HepG2 (cell line): ENCODE measurements around the gene TUT4. TPM values are rescaled to one million over a fixed set of nuclear protein-coding genes. Genes with fewer than 3 reads are reported as not detected.

Source experiments
- ATAC-seq: fragments of 200-7000 bp; cut with Tn5 transposase; 3 replicates; pipeline ENCODE4 v1.9.1; 2020; ENCODE audit warnings: mild to moderate bottlenecking, moderate library complexity
- BruUV-seq: library from RNA; stranded (reverse); fragments of 400-500 nt; replicated peaks from 2 replicates; lab custom pipeline; 2021; lab: Mats Ljungman, UMichigan
- CTCF ChIA-PET: fragments of 300-600 bp; formaldehyde crosslinking; extraction: SDS; loops from one replicate; lab custom pipeline; 2021; ENCODE audit warnings: low total read pairs, inconsistent platforms, low intra/inter-chr PET ratio; lab: Yijun Ruan, JAX
- POLR2A ChIA-PET: fragments of 350-600 bp; sonication (Branson Sonifier 250); formaldehyde crosslinking; loops from one replicate; lab custom pipeline; 2020; ENCODE audit warnings: antibody characterized with exemption, inconsistent platforms; lab: Yijun Ruan, JAX
- DNase-seq: peaks from one replicate; pipeline ENCODE4 v3.0.0-alpha.2; 2015; ENCODE audit warnings: low spot score
- FAIRE-seq: peaks from 3 replicates; lab custom pipeline; 2011; peaks lifted over from hg19 to GRCh38; lab: Jason Lieb, UNC
- H2AFZ ChIP-seq: one replicate; pipeline ENCODE4 v1.6.1; 2011; ENCODE audit warnings: low read length, inconsistent platforms
- H3K27ac ChIP-seq: fragments of 300-600 bp; 3 replicates; pipeline ENCODE4 v1.8.0; 2011; ENCODE audit warnings: mixed run types, mild to moderate bottlenecking, mixed read lengths, low read length, inconsistent platforms; ENCODE audit not compliant: insufficient read depth; ENCODE audit errors: extremely low read length
- H3K27me3 ChIP-seq, 2 experiments: fragments of 200-600 bp in 1 of 2; 2 replicates in 1 of 2; 3 replicates in 1 of 2; pipeline versions ENCODE4 v1.6.0 to v1.8.0; 2011; ENCODE audit warnings: low read length in 2 of 2, mild to moderate bottlenecking in 2 of 2, moderate library complexity in 2 of 2, inconsistent platforms in 1 of 2; ENCODE audit not compliant: insufficient read depth in 2 of 2, control insufficient read depth in 1 of 2
- H3K36me3 ChIP-seq, 2 experiments: fragments of 200-600 bp in 1 of 2; replicated peaks in 1 of 2; 2 replicates in 1 of 2; 3 replicates in 1 of 2; pipeline versions ENCODE4 v1.5.1 to v1.8.0; 2011; ENCODE audit warnings: low read length in 2 of 2, inconsistent platforms in 1 of 2; ENCODE audit not compliant: insufficient read depth in 2 of 2, control insufficient read depth in 1 of 2
- H3K4me1 ChIP-seq: 2 replicates; pipeline ENCODE4 v1.5.1; 2012; ENCODE audit warnings: low read length, inconsistent platforms; ENCODE audit not compliant: insufficient read depth
- H3K4me2 ChIP-seq: 2 replicates; pipeline ENCODE4 v1.6.0; 2011; ENCODE audit warnings: low read depth, low read length, inconsistent platforms
- H3K4me3 ChIP-seq, 3 experiments: fragments of 200-600 bp in 1 of 3; sonication (generic), shearing (Covaris generic) in 1 of 3; replicated peaks in 1 of 3; 2 replicates each; pipeline ENCODE4 v1.5.1; 2011 to 2016; ENCODE audit warnings: low read length in 3 of 3, inconsistent platforms in 2 of 3, low read depth in 2 of 3, mild to moderate bottlenecking in 2 of 3, control low read depth in 1 of 3, mixed read lengths in 1 of 3; ENCODE audit not compliant: insufficient read depth in 1 of 3
- H3K79me2 ChIP-seq: one replicate; pipeline ENCODE4 v1.6.1; 2011; ENCODE audit warnings: low read length, inconsistent platforms; ENCODE audit not compliant: insufficient read depth
- H3K9ac ChIP-seq: 2 replicates; pipeline ENCODE4 v1.6.0; 2011; ENCODE audit warnings: mild to moderate bottlenecking, low read depth, low read length, inconsistent platforms; ENCODE audit not compliant: insufficient read depth
- H3K9me3 ChIP-seq: 2 replicates; pipeline ENCODE4 v1.5.1; 2012; ENCODE audit warnings: mild to moderate bottlenecking, low read length
- H4K20me1 ChIP-seq: 2 replicates; pipeline ENCODE4 v1.6.0; 2011; ENCODE audit warnings: inconsistent platforms, mild to moderate bottlenecking, low read length, moderate library complexity; ENCODE audit not compliant: insufficient read depth
- ADNP ChIP-seq: sonication (generic); formaldehyde crosslinking; IDR thresholded peaks from 2 replicates; pipeline ENCODE4 v1.4.0; 2020; ENCODE audit warnings: missing genetic modification reagents
- CENPT ChIP-seq: sonication (generic); formaldehyde crosslinking; IDR thresholded peaks from 2 replicates; pipeline ENCODE4 v1.8.0; 2022; ENCODE audit warnings: low read depth, mild to moderate bottlenecking, moderate library complexity, missing genetic modification reagents
- GATAD1 ChIP-seq: IDR thresholded peaks from 2 replicates; pipeline ENCODE4 v1.6.1; 2016; ENCODE audit warnings: missing genetic modification reagents, missing compliant biosample characterization
- HOXD1 ChIP-seq: sonication (generic); formaldehyde crosslinking; IDR thresholded peaks from 2 replicates; pipeline ENCODE4 v1.5.0; 2020; ENCODE audit warnings: missing genetic modification reagents
- SIN3A ChIP-seq: IDR thresholded peaks from 2 replicates; pipeline ENCODE4 v1.6.1; 2011; ENCODE audit warnings: low read depth, mild to moderate bottlenecking, control low read depth, low read length, borderline replicate concordance
- ZKSCAN5 ChIP-seq: sonication (generic); formaldehyde crosslinking; IDR thresholded peaks from 2 replicates; pipeline ENCODE4 v1.5.1; 2020; ENCODE audit warnings: mild to moderate bottlenecking, missing genetic modification reagents
- ZNF276 ChIP-seq: sonication (generic); formaldehyde crosslinking; IDR thresholded peaks from 2 replicates; pipeline ENCODE4 v1.4.0; 2020; ENCODE audit warnings: mild to moderate bottlenecking, low read depth, missing genetic modification reagents
- ZNF609 ChIP-seq: sonication (generic); formaldehyde crosslinking; IDR thresholded peaks from 2 replicates; pipeline ENCODE4 v1.4.0; 2020; ENCODE audit warnings: mild to moderate bottlenecking, missing genetic modification reagents, borderline replicate concordance
- ZNF703 ChIP-seq: sonication (generic); formaldehyde crosslinking; IDR thresholded peaks from 2 replicates; pipeline ENCODE4 v1.5.1; 2020; ENCODE audit warnings: missing genetic modification reagents, mild to moderate bottlenecking, moderate library complexity, borderline replicate concordance
- ZNF749 ChIP-seq: sonication (generic); formaldehyde crosslinking; IDR thresholded peaks from 2 replicates; pipeline ENCODE4 v1.8.0; 2022; ENCODE audit warnings: mild to moderate bottlenecking, missing genetic modification reagents, moderate library complexity, borderline replicate concordance
- ZNF776 ChIP-seq: sonication (generic); formaldehyde crosslinking; IDR thresholded peaks from 2 replicates; pipeline ENCODE4 v1.4.0; 2020; ENCODE audit warnings: mild to moderate bottlenecking, missing genetic modification reagents
- ZNF83 ChIP-seq: sonication (generic); formaldehyde crosslinking; IDR thresholded peaks from 2 replicates; pipeline ENCODE4 v1.4.0; 2020; ENCODE audit warnings: missing genetic modification reagents, mild to moderate bottlenecking, borderline replicate concordance
- ZSCAN9 ChIP-seq: IDR thresholded peaks from 2 replicates; pipeline ENCODE4 v1.6.1; 2016; ENCODE audit warnings: borderline replicate concordance
- WGBS: methylation state at CpG from one replicate; pipeline ENCODE4 v1.1.6; 2017; ENCODE audit warnings: low lambda C conversion rate; 5-methylcytosine and 5-hydroxymethylcytosine counted together
- in situ Hi-C: cut with HindIII; loops from 2 replicates; pipeline ENCODE4 v1.10.0; 2017; ENCODE audit warnings: low pct_unique_long_range_greater_than_20kb; ENCODE audit not compliant: extremely low pct_ligation_motif_present
- intact Hi-C: fragments of 100-400 bp; cut with micrococcal nuclease; formaldehyde crosslinking; loops from one replicate; pipeline ENCODE4 v1.10.0; 2022; ENCODE audit not compliant: unreplicated experiment
- polyA plus RNA-seq, 8 experiments: library from polyadenylated mRNA; depleted of rRNA in 3 of 8; stranded (reverse) in 7 of 8; unstranded in 1 of 8; fragments of >200 nt; fragmentation: Illumina TruSeq in 4 of 8; extraction: Trizol in 4 of 8; gene quantifications; 2 replicates each; pipeline versions ENCODE4 v1.2.1 to v1.2.3, GENCODE V29; 2011 to 2016; ENCODE audit warnings: low read depth in 4 of 8, missing spikeins in 1 of 8, mixed read lengths in 1 of 8; ENCODE audit not compliant: insufficient read depth in 1 of 8
- total RNA-seq, 5 experiments: library from RNA; depleted of rRNA; stranded (reverse); fragments of >200 nt; fragmentation: Illumina TruSeq; extraction: Trizol; gene quantifications; 2 replicates each; pipeline ENCODE4 v1.2.3, GENCODE V29; 2016; ENCODE audit warnings: low read depth in 1 of 5

TUT4 gene
- total and polyA plus RNA-seq, 2 of the 13 experiments (the other 11 are each of a cell fraction or from before 2014, with no cell fraction given), result 44.7 to 53.5 TPM

GRCh38 chr1:52439976-52440375, 112.9 kb downstream of the TUT4 start:
- H3K27ac ChIP-seq, result no peak overlapping the region
- intact Hi-C loops (no loop called here), in situ Hi-C loops (no loop called here)
- H3K9ac ChIP-seq, result no peak overlapping the region
- TSS peak; percentile 4 for BruUV-seq
- CTCF ChIA-PET, result no interaction called here
- H3K4me1 ChIP-seq, result no peaks in the 10 kb centered on the region
- TF ChIP-seq ADNP (no peak), HOXD1 (CRISPR knock-in tag) (no peak)
- ATAC-seq, result no peak
- H3K36me3 ChIP-seq, result peaks cover 11 to 37% of the 10 kb centered on the region in 2 experiments
- WGBS, result 95% methylated on average over 4 of the region's 4 CpGs
- no peaks in the 10 kb centered on the region for H3K27me3 ChIP-seq
- H4K20me1 ChIP-seq, result no peaks in the 10 kb centered on the region
- POLR2A ChIA-PET, result no interaction called here
- FAIRE-seq, result no peak
- H3K4me2 ChIP-seq, result no peak overlapping the region
- no peaks in the 10 kb centered on the region for H3K9me3 ChIP-seq
- no peak overlapping the region for H2AFZ ChIP-seq
- H3K79me2 ChIP-seq, result no peaks in the 10 kb centered on the region
- H3K4me3 ChIP-seq, result no peak overlapping the region
- DNase-seq, result no peak

DNA sequence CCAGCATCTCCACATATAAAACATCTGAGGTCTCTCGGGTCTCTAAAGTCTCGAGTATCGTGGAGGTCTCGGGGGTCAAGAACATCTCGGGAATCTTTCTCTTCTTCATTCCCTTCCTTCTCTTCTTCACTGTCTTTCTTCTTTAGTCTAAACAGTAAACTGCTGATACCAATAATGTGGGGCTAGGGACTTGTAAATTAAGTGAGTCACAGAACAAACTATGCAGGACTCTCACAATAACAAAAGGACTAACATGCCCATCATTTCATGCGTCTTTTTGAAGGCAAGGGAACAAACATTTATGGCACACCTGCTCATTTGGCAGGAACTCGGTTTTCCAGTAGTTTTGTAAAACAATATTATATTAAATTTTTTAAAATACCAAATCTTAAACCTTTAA, 116.1 kb downstream of the TUT4 start:
- no peak overlapping the region for H3K27ac ChIP-seq
- BruUV-seq, result no TSS peak
- WGBS, result 96% methylated on average over 7 of the region's 7 CpGs
- no peak for TF ChIP-seq CENPT (CRISPR knock-in tag)
- no peak for TF ChIP-seq SIN3A
- no peak for TF ChIP-seq ZNF749 (CRISPR knock-in tag)
- no peak for TF ChIP-seq ZNF276 (CRISPR knock-in tag)
- TF ChIP-seq ZKSCAN5 (CRISPR knock-in tag), result no peak
- TF ChIP-seq GATAD1 (CRISPR knock-in tag), result no peak
- no peak for TF ChIP-seq ZNF609 (CRISPR knock-in tag)
- TF ChIP-seq ZSCAN9, result no peak
- no peak for TF ChIP-seq ZNF83
- TF ChIP-seq ZNF776 (CRISPR knock-in tag), result no peak
- TF ChIP-seq ZNF703, result no peak

More for the DNA sequence above, 116.1 kb downstream of the TUT4 start:
- no peak for DNase-seq
- Histone ChIP-seq H3K9me3 (no peaks in the 10 kb centered on the region), H3K36me3 (peaks cover 9 to 43% of the 10 kb centered on the region in 2 experiments), H4K20me1 (no peaks in the 10 kb centered on the region), H3K27me3 (no peaks in the 10 kb centered on the region), H3K9ac (no peak overlapping the region), H2AFZ (no peak overlapping the region), H3K4me1 (no peaks in the 10 kb centered on the region), H3K79me2 (no peaks in the 10 kb centered on the region), H3K4me3 (no peak overlapping the region), H3K4me2 (no peak overlapping the region)
- ChIA-PET CTCF (no interaction called here), POLR2A (no interaction called here)
- in situ Hi-C loops (no loop called here), intact Hi-C loops (no loop called here)
- ATAC-seq, result no peak
- FAIRE-seq, result no peak
